Testis (tissue), 2 donors: Measurements from ENCODE around the gene PDGFC.

Source experiments
- CTCF ChIP-seq, 3 experiments: fragments of 450-650 bp in 2 of 3; fragments of 200-600 bp in 1 of 3; sonication (generic) in 1 of 3; IDR thresholded peaks; one replicate each; pipeline ENCODE4 v1.5.1; 2016 to 2019; ENCODE audit warnings: antibody characterized with exemption in 3 of 3, mild to moderate bottlenecking in 2 of 3, moderate library complexity in 1 of 3
- POLR2A ChIP-seq: fragments of 450-650 bp; IDR thresholded peaks from one replicate; pipeline ENCODE4 v1.6.1; 2017; ENCODE audit warnings: antibody characterized with exemption, mild to moderate bottlenecking, moderate library complexity

- no peak for TF ChIP-seq POLR2A
- no peak for TF ChIP-seq CTCF (IDR thresholded peaks at IDR 0.05)
These were observed 13.1 kb downstream of the PDGFC start for GRCh38 chr4:156958276-156959074.
